GM23338 (cell line): ENCODE data around the gene ZNF385B. TPM values are rescaled to one million over a fixed set of nuclear protein-coding genes. Genes with fewer than 3 reads are reported as not detected.

Experiments used
- ATAC-seq: fragments of 200-7000 bp; cut with Tn5 transposase; 3 replicates; pipeline ENCODE4 v1.9.1; 2020
- DNase-seq: peaks from one replicate; pipeline ENCODE4 v3.0.0-alpha.2; 2015; ENCODE audit warnings: low spot score
- H2AFZ ChIP-seq: fragments of 200-600 bp; sonication (generic); 2 replicates; pipeline ENCODE4 v1.8.0; 2016; ENCODE audit warnings: antibody characterized with exemption, mild to moderate bottlenecking, moderate library complexity
- H3F3A ChIP-seq: fragments of 200-600 bp; sonication (generic); replicated peaks from 2 replicates; pipeline ENCODE4 v1.8.0; 2017; ENCODE audit warnings: antibody characterized with exemption, mixed run types, low read depth
- H3K27ac ChIP-seq: fragments of 200-600 bp; sonication (generic); 2 replicates; pipeline ENCODE4 v1.6.1; 2016; ENCODE audit warnings: low read depth
- H3K27me3 ChIP-seq: fragments of 200-600 bp; sonication (generic); 2 replicates; pipeline ENCODE4 v1.8.0; 2016; ENCODE audit warnings: mild to moderate bottlenecking, mixed run types, moderate library complexity; ENCODE audit not compliant: insufficient read depth
- H3K36me3 ChIP-seq: fragments of 200-600 bp; sonication (generic); 2 replicates; pipeline ENCODE4 v1.8.0; 2016; ENCODE audit warnings: mild to moderate bottlenecking; ENCODE audit not compliant: insufficient read depth
- H3K4me1 ChIP-seq: fragments of 200-600 bp; sonication (generic); 2 replicates; pipeline ENCODE4 v1.8.0; 2016; ENCODE audit warnings: mild to moderate bottlenecking, moderate library complexity; ENCODE audit not compliant: insufficient read depth
- H3K4me2 ChIP-seq: fragments of 200-600 bp; sonication (generic); 2 replicates; pipeline ENCODE4 v1.7.1; 2017; ENCODE audit warnings: mixed run types
- H3K4me3 ChIP-seq: fragments of 200-600 bp; sonication (generic); 2 replicates; pipeline ENCODE4 v1.6.1; 2016; ENCODE audit warnings: mixed run types
- H3K79me2 ChIP-seq: fragments of 200-600 bp; sonication (generic); replicated peaks from 2 replicates; pipeline ENCODE4 v1.8.0; 2017; ENCODE audit warnings: mild to moderate bottlenecking; ENCODE audit not compliant: insufficient read depth
- H3K9me2 ChIP-seq: fragments of 200-600 bp; sonication (generic); 2 replicates; pipeline ENCODE4 v1.8.0; 2017; ENCODE audit not compliant: insufficient read depth
- H4K20me1 ChIP-seq: fragments of 200-600 bp; sonication (generic); replicated peaks from 2 replicates; pipeline ENCODE4 v1.8.0; 2017; ENCODE audit warnings: mild to moderate bottlenecking; ENCODE audit not compliant: insufficient read depth
- H3K27ac Mint-ChIP-seq: 2 replicates; pipeline ENCODE4 v1.8.0; 2020; ENCODE audit warnings: inconsistent platforms, mild to moderate bottlenecking, moderate library complexity, mixed read lengths
- H3K27me3 Mint-ChIP-seq: 3 replicates; pipeline ENCODE4 v1.8.0; 2022; ENCODE audit warnings: low read depth, mild to moderate bottlenecking, moderate library complexity, mixed read lengths, inconsistent platforms; ENCODE audit not compliant: insufficient read depth, poor library complexity
- H3K36me3 Mint-ChIP-seq: 3 replicates; pipeline ENCODE4 v1.8.0; 2021; ENCODE audit warnings: low read depth, mild to moderate bottlenecking, inconsistent platforms, moderate library complexity, mixed read lengths
- H3K4me1 Mint-ChIP-seq: 3 replicates; pipeline ENCODE4 v1.8.0; 2020; ENCODE audit warnings: mild to moderate bottlenecking, inconsistent platforms, mixed read lengths
- H3K4me3 Mint-ChIP-seq: 3 replicates; pipeline ENCODE4 v1.8.0; 2021; ENCODE audit warnings: moderate library complexity, mild to moderate bottlenecking, inconsistent platforms, mixed read lengths
- H3K9me3 Mint-ChIP-seq: 3 replicates; pipeline ENCODE4 v1.8.0; 2020; ENCODE audit warnings: moderate library complexity, mild to moderate bottlenecking, inconsistent platforms, mixed read lengths
- CREB1 ChIP-seq: fragments of 250-450 bp; sonication (Bioruptor Pico); IDR thresholded peaks from 2 replicates; pipeline ENCODE4 v1.5.0; 2020; ENCODE audit warnings: low read depth, mild to moderate bottlenecking, moderate library complexity
- CTCF ChIP-seq, 2 experiments: fragments of 200-600 bp in 1 of 2; sonication (generic) in 1 of 2; conservative IDR thresholded peaks; 2 replicates each; pipeline versions ENCODE4 v1.5.1 to v1.6.1; 2016 to 2017; ENCODE audit warnings: antibody characterized with exemption in 2 of 2, low read depth in 2 of 2, mild to moderate bottlenecking in 2 of 2, moderate library complexity in 1 of 2
- ETS1 ChIP-seq: IDR thresholded peaks from 2 replicates; pipeline ENCODE4 v1.6.1; 2016; ENCODE audit warnings: antibody characterized with exemption
- EZH2 ChIP-seq: fragments of 200-600 bp; sonication (generic); IDR thresholded peaks from one replicate; pipeline ENCODE4 v1.8.0; 2017; ENCODE audit warnings: antibody characterized with exemption, mild to moderate bottlenecking, low read depth; ENCODE audit not compliant: unreplicated experiment
- EZH2phosphoT487 ChIP-seq: fragments of 200-600 bp; sonication (generic); IDR thresholded peaks from one replicate; pipeline ENCODE4 v1.8.1; 2018; ENCODE audit warnings: antibody characterized with exemption; ENCODE audit not compliant: unreplicated experiment
- JUNB ChIP-seq: IDR thresholded peaks from one replicate; pipeline ENCODE4 v1.6.1; 2016; ENCODE audit warnings: antibody characterized with exemption; ENCODE audit not compliant: unreplicated experiment
- NANOG ChIP-seq: IDR thresholded peaks from 2 replicates; pipeline ENCODE4 v1.6.1; 2016; ENCODE audit warnings: antibody characterized with exemption, borderline replicate concordance
- POLR2AphosphoS5 ChIP-seq: IDR thresholded peaks from 2 replicates; pipeline ENCODE4 v1.6.1; 2016; ENCODE audit warnings: antibody characterized with exemption, low read depth
- REST ChIP-seq: IDR thresholded peaks from one replicate; pipeline ENCODE4 v1.6.1; 2018; ENCODE audit warnings: antibody characterized with exemption; ENCODE audit not compliant: unreplicated experiment
- STAT1 ChIP-seq: IDR thresholded peaks from one replicate; pipeline ENCODE4 v1.6.1; 2016; ENCODE audit warnings: antibody characterized with exemption; ENCODE audit not compliant: unreplicated experiment
- ZNF114 ChIP-seq: fragments of 250-450 bp; sonication (Bioruptor Pico); IDR thresholded peaks from 2 replicates; pipeline ENCODE4 v1.5.0; 2020; ENCODE audit warnings: mild to moderate bottlenecking, moderate library complexity
- ZNF331 ChIP-seq: fragments of 250-450 bp; sonication (Bioruptor Pico); IDR thresholded peaks from 2 replicates; pipeline ENCODE4 v1.5.0; 2020; ENCODE audit warnings: low read depth, mild to moderate bottlenecking, moderate library complexity
- ZNF462 ChIP-seq: fragments of 250-450 bp; sonication (Bioruptor Pico); IDR thresholded peaks from 2 replicates; pipeline ENCODE4 v1.5.0; 2020; ENCODE audit warnings: mild to moderate bottlenecking, moderate library complexity
- polyA plus RNA-seq: library from polyadenylated mRNA; unstranded; fragments of >200 nt; fragmentation: Nextera tagmentation; extraction: Ambion mirVana; gene quantifications from 2 replicates; pipeline ENCODE4 v1.2.1, GENCODE V29; 2016
- total RNA-seq: library from RNA; depleted of rRNA; stranded (reverse); fragments of >200 nt; shearing (Covaris generic); gene quantifications from 2 replicates; pipeline ENCODE4 v1.2.3, GENCODE V29; 2014

The ZNF385B gene
- total and polyA plus RNA-seq, 2 experiments from 2014 or later: 1.5 to 4.6 TPM

- Histone ChIP-seq H3K9me2 (0 out of 2 replicates have a peak, but pooled peaks cover 7% of the 10 kb centered on the region), H3K4me3 (no peak overlapping the region), H3K36me3 (no peaks in the 10 kb centered on the region), H2AFZ (no peak overlapping the region), H3K4me1 (no peaks in the 10 kb centered on the region), H3K27ac (no peak overlapping the region), H3F3A (no peaks in the 10 kb centered on the region), H4K20me1 (no peaks in the 10 kb centered on the region), H3K79me2 (no peaks in the 10 kb centered on the region), H3K4me2 (no peak overlapping the region), H3K27me3 (no peaks in the 10 kb centered on the region)
- Mint-ChIP-seq H3K36me3 (no peaks in the 10 kb centered on the region; the same call in 2 of the 3 replicates), H3K4me1 (no peaks in the 10 kb centered on the region), H3K27me3 (peaks cover 1% of the 10 kb centered on the region), H3K27ac (no peak overlapping the region), H3K9me3 (peaks cover 7% of the 10 kb centered on the region; the same call in 2 of the 3 replicates), H3K4me3 (no peak overlapping the region)
- ATAC-seq: no peak
- DNase-seq: no peak
- TF ChIP-seq EZH2: no peak
- no peak for TF ChIP-seq EZH2phosphoT487
- no peak for TF ChIP-seq ZNF462 (CRISPR knock-in tag)
- TF ChIP-seq CREB1 (CRISPR knock-in tag): no peak
- TF ChIP-seq STAT1: no peak
- no peak for TF ChIP-seq ETS1
- TF ChIP-seq NANOG: no peak
- TF ChIP-seq CTCF (conservative IDR thresholded peaks at IDR 0.05; ENCODE audit: low read depth in 2 of 2): no peak
- no peak for TF ChIP-seq ZNF114 (CRISPR knock-in tag)
- TF ChIP-seq ZNF331 (CRISPR knock-in tag): no peak
- no peak for TF ChIP-seq REST
- TF ChIP-seq JUNB: no peak
- TF ChIP-seq POLR2AphosphoS5: no peak
Measured at GRCh38 chr2:179686069-179686468, 175.3 kb downstream of the ZNF385B start.
